Limb (tissue), 2 donors: ENCODE results near the gene OXCT1.
"Not testable (repeated sequence)": the region's sequence is repeated elsewhere in the genome, so short reads cannot be mapped to it uniquely, and the experiment has no call there.

Experiments
- DNase-seq, 2 donors: peaks; one replicate each; pipeline ENCODE4 v3.0.0-alpha.2; 2016; ENCODE audit errors: extremely low spot score in 2 of 2

OXCT1 gene

GRCh38 chr5:41728281-41728680 is 141.9 kb downstream of the OXCT1 start:
- no peak for DNase-seq

DNA sequence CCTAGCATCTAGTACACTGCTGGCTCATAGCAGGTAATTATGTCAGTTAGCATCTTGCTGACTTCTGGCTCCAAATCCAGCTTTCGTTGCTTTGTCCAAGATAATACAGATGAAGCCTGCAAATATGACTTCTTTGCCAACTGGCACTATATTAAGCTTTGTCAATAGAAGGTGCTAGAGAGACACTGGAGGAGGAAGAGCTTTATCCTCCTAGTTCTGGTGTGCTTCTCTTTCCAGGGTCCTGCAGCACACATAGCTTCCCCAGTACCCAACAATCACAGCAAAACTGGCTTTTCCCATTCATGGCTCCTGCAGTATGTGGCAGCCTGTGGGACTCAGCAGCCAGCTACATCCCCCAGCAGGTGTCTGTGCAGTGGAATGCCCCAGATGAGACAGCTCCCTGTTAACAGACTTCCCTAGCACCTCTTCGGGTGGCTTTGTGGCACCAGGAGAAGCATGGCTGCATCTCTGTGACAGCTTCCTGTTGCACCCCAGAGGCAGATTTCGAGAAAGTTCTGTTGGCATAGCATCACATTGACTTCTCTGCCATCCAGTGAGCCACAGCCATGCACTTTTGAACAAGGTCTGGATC is 147.8 kb downstream of the OXCT1 start:
- no peak for DNase-seq

DNA sequence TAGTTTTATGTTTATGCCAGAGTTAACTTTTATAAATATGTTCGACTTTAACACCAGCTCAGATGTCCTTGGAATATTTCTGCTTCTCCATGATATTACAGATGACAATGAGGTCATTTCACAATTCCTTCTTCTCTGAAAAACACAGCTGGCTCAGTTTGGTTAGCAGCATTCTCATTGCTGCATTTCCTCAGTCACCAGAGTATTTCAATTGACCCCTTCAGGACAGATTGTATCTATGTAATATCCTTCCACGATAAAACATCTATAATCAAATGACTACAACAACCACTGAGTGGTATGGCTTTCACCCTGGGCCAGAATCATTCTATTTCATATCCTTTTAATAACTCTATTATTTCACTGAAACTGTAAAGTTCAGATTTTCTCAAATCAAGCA is 148.7 kb downstream of the OXCT1 start:
- DNase-seq = peak in 1 of 2 donors; percentile 8

- DNase-seq = no peak
Observed at GRCh38 chr5:41716382-41716781, 153.8 kb downstream of the OXCT1 start.

DNA sequence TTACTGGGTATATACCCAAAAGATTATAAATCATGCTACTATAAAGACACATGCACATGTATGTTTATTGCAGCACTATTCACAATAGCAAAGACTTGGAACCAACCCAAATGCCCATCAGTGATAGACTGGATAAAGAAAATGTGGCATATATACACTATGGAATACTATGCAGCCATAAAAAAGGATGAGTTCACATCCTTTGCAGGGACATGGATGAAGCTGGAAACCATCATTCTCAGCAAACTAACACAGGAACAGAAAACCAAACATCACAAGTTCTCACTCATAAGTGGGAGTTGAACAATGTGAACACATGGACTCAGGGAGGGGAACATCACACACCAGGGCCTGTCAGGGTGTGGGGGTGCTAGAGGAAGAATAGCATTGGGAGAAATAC is 155.8 kb downstream of the OXCT1 start:
- DNase-seq = not testable (repeated sequence)

GRCh38 chr5:41708604-41708940 is 161.7 kb downstream of the OXCT1 start:
- no peak for DNase-seq

DNA sequence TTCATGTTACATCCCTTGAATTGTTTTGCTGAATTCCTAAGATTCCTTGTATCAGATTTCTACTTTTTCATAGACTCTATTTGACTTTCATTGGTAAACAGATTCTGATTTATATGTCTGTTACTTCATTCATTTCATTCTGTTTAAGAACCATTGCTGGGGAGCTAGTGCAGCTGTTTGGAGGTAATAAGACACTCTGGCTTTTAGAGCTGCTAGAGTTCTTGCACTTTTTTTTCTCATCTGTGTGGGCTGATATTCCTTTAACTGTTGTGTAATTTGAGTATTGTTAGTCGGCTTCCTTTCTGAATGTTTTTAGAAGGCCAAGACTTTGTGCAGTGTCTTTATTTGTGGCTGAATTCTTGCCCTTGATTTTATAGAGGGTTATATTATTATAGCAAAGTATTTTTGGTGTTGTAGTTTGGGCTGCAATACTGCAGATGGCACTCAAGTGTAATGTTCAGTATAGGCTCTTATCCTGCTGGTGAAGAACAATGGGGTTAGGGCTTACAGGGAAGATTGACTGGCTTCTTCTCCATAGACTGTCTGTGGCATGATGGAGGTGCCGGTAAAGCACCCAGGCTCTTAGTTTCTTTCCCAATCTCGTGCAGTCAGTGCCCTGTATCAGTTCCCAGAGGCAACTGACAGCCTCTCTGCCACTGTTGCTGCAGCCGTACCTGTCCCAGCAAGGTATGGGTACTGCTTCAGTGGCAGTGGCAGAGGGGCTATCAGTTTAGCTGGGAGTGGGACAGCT is 162.2 kb downstream of the OXCT1 start:
- no peak for DNase-seq

- DNase-seq = no peak
Observed at GRCh38 chr5:41695920-41696582, 174.2 kb downstream of the OXCT1 start.

GRCh38 chr5:41686767-41687166 is 183.5 kb downstream of the OXCT1 start:
- no peak for DNase-seq

- DNase-seq = no peak
Observed at GRCh38 chr5:41686191-41686590, 184.0 kb downstream of the OXCT1 start.

- DNase-seq = no peak
Observed at GRCh38 chr5:41683181-41683580, 187.0 kb downstream of the OXCT1 start.

- DNase-seq = no peak
Observed at GRCh38 chr5:41682641-41683040, 187.6 kb downstream of the OXCT1 start.

- DNase-seq = no peak
Observed at GRCh38 chr5:41681840-41682239, 188.4 kb downstream of the OXCT1 start.
